HepG2 (cell line): Measurements from ENCODE around the gene PRKAR1B. TPM values are rescaled to one million over a fixed set of nuclear protein-coding genes. Genes with fewer than 3 reads are reported as not detected.

Source experiments
- ATAC-seq: fragments of 200-7000 bp; cut with Tn5 transposase; 3 replicates; pipeline ENCODE4 v1.9.1; 2020; ENCODE audit warnings: mild to moderate bottlenecking, moderate library complexity
- BruUV-seq: library from RNA; stranded (reverse); fragments of 400-500 nt; replicated peaks from 2 replicates; lab custom pipeline; 2021; lab: Mats Ljungman, UMichigan
- CTCF ChIA-PET: fragments of 300-600 bp; formaldehyde crosslinking; extraction: SDS; loops from one replicate; lab custom pipeline; 2021; ENCODE audit warnings: low total read pairs, inconsistent platforms, low intra/inter-chr PET ratio; lab: Yijun Ruan, JAX
- POLR2A ChIA-PET: fragments of 350-600 bp; sonication (Branson Sonifier 250); formaldehyde crosslinking; loops from one replicate; lab custom pipeline; 2020; ENCODE audit warnings: antibody characterized with exemption, inconsistent platforms; lab: Yijun Ruan, JAX
- DNase-seq: peaks from one replicate; pipeline ENCODE4 v3.0.0-alpha.2; 2015; ENCODE audit warnings: low spot score
- FAIRE-seq: peaks from 3 replicates; lab custom pipeline; 2011; peaks lifted over from hg19 to GRCh38; lab: Jason Lieb, UNC
- H2AFZ ChIP-seq: one replicate; pipeline ENCODE4 v1.6.1; 2011; ENCODE audit warnings: low read length, inconsistent platforms
- H3K27ac ChIP-seq: fragments of 300-600 bp; 3 replicates; pipeline ENCODE4 v1.8.0; 2011; ENCODE audit warnings: mixed run types, mild to moderate bottlenecking, mixed read lengths, low read length, inconsistent platforms; ENCODE audit not compliant: insufficient read depth; ENCODE audit errors: extremely low read length
- H3K27me3 ChIP-seq, 2 experiments: fragments of 200-600 bp in 1 of 2; 2 replicates in 1 of 2; 3 replicates in 1 of 2; pipeline versions ENCODE4 v1.6.0 to v1.8.0; 2011; ENCODE audit warnings: low read length in 2 of 2, mild to moderate bottlenecking in 2 of 2, moderate library complexity in 2 of 2, inconsistent platforms in 1 of 2; ENCODE audit not compliant: insufficient read depth in 2 of 2, control insufficient read depth in 1 of 2
- H3K36me3 ChIP-seq, 2 experiments: fragments of 200-600 bp in 1 of 2; replicated peaks in 1 of 2; 2 replicates in 1 of 2; 3 replicates in 1 of 2; pipeline versions ENCODE4 v1.5.1 to v1.8.0; 2011; ENCODE audit warnings: low read length in 2 of 2, inconsistent platforms in 1 of 2; ENCODE audit not compliant: insufficient read depth in 2 of 2, control insufficient read depth in 1 of 2
- H3K4me1 ChIP-seq: 2 replicates; pipeline ENCODE4 v1.5.1; 2012; ENCODE audit warnings: low read length, inconsistent platforms; ENCODE audit not compliant: insufficient read depth
- H3K4me2 ChIP-seq: 2 replicates; pipeline ENCODE4 v1.6.0; 2011; ENCODE audit warnings: low read depth, low read length, inconsistent platforms
- H3K4me3 ChIP-seq, 3 experiments: fragments of 200-600 bp in 1 of 3; sonication (generic), shearing (Covaris generic) in 1 of 3; replicated peaks in 1 of 3; 2 replicates each; pipeline ENCODE4 v1.5.1; 2011 to 2016; ENCODE audit warnings: low read length in 3 of 3, inconsistent platforms in 2 of 3, low read depth in 2 of 3, mild to moderate bottlenecking in 2 of 3, control low read depth in 1 of 3, mixed read lengths in 1 of 3; ENCODE audit not compliant: insufficient read depth in 1 of 3
- H3K79me2 ChIP-seq: one replicate; pipeline ENCODE4 v1.6.1; 2011; ENCODE audit warnings: low read length, inconsistent platforms; ENCODE audit not compliant: insufficient read depth
- H3K9ac ChIP-seq: 2 replicates; pipeline ENCODE4 v1.6.0; 2011; ENCODE audit warnings: mild to moderate bottlenecking, low read depth, low read length, inconsistent platforms; ENCODE audit not compliant: insufficient read depth
- H3K9me3 ChIP-seq: 2 replicates; pipeline ENCODE4 v1.5.1; 2012; ENCODE audit warnings: mild to moderate bottlenecking, low read length
- H4K20me1 ChIP-seq: 2 replicates; pipeline ENCODE4 v1.6.0; 2011; ENCODE audit warnings: inconsistent platforms, mild to moderate bottlenecking, low read length, moderate library complexity; ENCODE audit not compliant: insufficient read depth
- RBAK ChIP-seq: sonication (generic); formaldehyde crosslinking; IDR thresholded peaks from 2 replicates; pipeline ENCODE4 v1.5.1; 2020; ENCODE audit warnings: mild to moderate bottlenecking, missing genetic modification reagents
- SRSF4 ChIP-seq: fragments of 200-400 bp; formaldehyde crosslinking; IDR thresholded peaks from one replicate; pipeline ENCODE4 v1.6.1; 2018; ENCODE audit warnings: mild to moderate bottlenecking, low read depth, low read length, moderate library complexity; ENCODE audit not compliant: poor library complexity, severe bottlenecking
- TGIF2 ChIP-seq: IDR thresholded peaks from 2 replicates; pipeline ENCODE4 v1.6.1; 2016; ENCODE audit warnings: control low read depth, missing compliant biosample characterization
- ZBTB10 ChIP-seq: sonication (generic); formaldehyde crosslinking; IDR thresholded peaks from 2 replicates; pipeline ENCODE4 v1.4.0; 2020; ENCODE audit warnings: missing genetic modification reagents, borderline replicate concordance
- ZBTB39 ChIP-seq: sonication (generic); formaldehyde crosslinking; IDR thresholded peaks from 2 replicates; pipeline ENCODE4 v1.5.0; 2020; ENCODE audit warnings: missing genetic modification reagents
- ZNF720 ChIP-seq: sonication (generic); formaldehyde crosslinking; IDR thresholded peaks from 2 replicates; pipeline ENCODE4 v1.4.0; 2020; ENCODE audit warnings: missing genetic modification reagents
- ZNF891 ChIP-seq: sonication (generic); formaldehyde crosslinking; IDR thresholded peaks from 2 replicates; pipeline ENCODE4 v1.5.0; 2020; ENCODE audit warnings: mild to moderate bottlenecking, missing genetic modification reagents
- WGBS: methylation state at CpG from one replicate; pipeline ENCODE4 v1.1.6; 2017; ENCODE audit warnings: low lambda C conversion rate; 5-methylcytosine and 5-hydroxymethylcytosine counted together
- in situ Hi-C: cut with HindIII; loops from 2 replicates; pipeline ENCODE4 v1.10.0; 2017; ENCODE audit warnings: low pct_unique_long_range_greater_than_20kb; ENCODE audit not compliant: extremely low pct_ligation_motif_present
- intact Hi-C: fragments of 100-400 bp; cut with micrococcal nuclease; formaldehyde crosslinking; loops from one replicate; pipeline ENCODE4 v1.10.0; 2022; ENCODE audit not compliant: unreplicated experiment
- polyA plus RNA-seq, 8 experiments: library from polyadenylated mRNA; depleted of rRNA in 3 of 8; stranded (reverse) in 7 of 8; unstranded in 1 of 8; fragments of >200 nt; fragmentation: Illumina TruSeq in 4 of 8; extraction: Trizol in 4 of 8; gene quantifications; 2 replicates each; pipeline versions ENCODE4 v1.2.1 to v1.2.3, GENCODE V29; 2011 to 2016; ENCODE audit warnings: low read depth in 4 of 8, missing spikeins in 1 of 8, mixed read lengths in 1 of 8; ENCODE audit not compliant: insufficient read depth in 1 of 8
- total RNA-seq, 5 experiments: library from RNA; depleted of rRNA; stranded (reverse); fragments of >200 nt; fragmentation: Illumina TruSeq; extraction: Trizol; gene quantifications; 2 replicates each; pipeline ENCODE4 v1.2.3, GENCODE V29; 2016; ENCODE audit warnings: low read depth in 1 of 5

Gene PRKAR1B
- total and polyA plus RNA-seq, 2 of the 13 experiments (the other 11 are each of a cell fraction or from before 2014, with no cell fraction given), result 7.9 to 28.2 TPM

- intact Hi-C loops, result no loop called here
- no peak for DNase-seq
- no peaks in the 10 kb centered on the region for H3K27me3 ChIP-seq
- ATAC-seq, result no peak
- no peak overlapping the region for H3K4me3 ChIP-seq
- no peak overlapping the region for H3K27ac ChIP-seq
- TF ChIP-seq RBAK (no peak), ZBTB10 (CRISPR knock-in tag) (no peak), ZNF891 (CRISPR knock-in tag) (0 out of 2 replicates have a peak, but pooled peaks have one; percentile 37)
- no peak overlapping the region for H3K9ac ChIP-seq
- no TSS peak for BruUV-seq
- H3K79me2 ChIP-seq, result peaks cover 4% of the 10 kb centered on the region
- ChIA-PET POLR2A (no interaction called here), CTCF (no interaction called here)
- H4K20me1 ChIP-seq, result no peaks in the 10 kb centered on the region
- in situ Hi-C loops, result no loop called here
- H2AFZ ChIP-seq, result no peak overlapping the region
- no peaks in the 10 kb centered on the region for H3K4me1 ChIP-seq
- 98% methylated on average over 23 of the region's 26 CpGs for WGBS
- no peak overlapping the region for H3K4me2 ChIP-seq
- FAIRE-seq, result no peak
- peaks cover 21 to 59% of the 10 kb centered on the region in 2 experiments; a peak in 4 of 5 replicates for H3K36me3 ChIP-seq
- no peaks in the 10 kb centered on the region for H3K9me3 ChIP-seq
Measured at GRCh38 chr7:750111-750905, 23.2 kb upstream of the PRKAR1B start.

GRCh38 chr7:749140-749551, 22.1 kb upstream of the PRKAR1B start:
- FAIRE-seq (no peak), ATAC-seq (no peak), DNase-seq (no peak)
- BruUV-seq, result no TSS peak
- Histone ChIP-seq H3K36me3 (peaks cover 20 to 54% of the 10 kb centered on the region in 2 experiments; a peak in 4 of 5 replicates), H2AFZ (no peak overlapping the region), H3K9me3 (no peaks in the 10 kb centered on the region), H4K20me1 (0 out of 2 replicates have a peak, but pooled peaks cover 3% of the 10 kb centered on the region), H3K4me2 (no peak overlapping the region), H3K27ac (no peak overlapping the region), H3K27me3 (no peaks in the 10 kb centered on the region), H3K4me3 (no peak overlapping the region), H3K4me1 (no peaks in the 10 kb centered on the region), H3K79me2 (peaks cover 4% of the 10 kb centered on the region), H3K9ac (no peak overlapping the region)
- in situ Hi-C loops, result no loop called here
- ChIA-PET CTCF (no interaction called here), POLR2A (no interaction called here)
- WGBS, result 96% methylated on average over 14 of the region's 14 CpGs
- TF ChIP-seq SRSF4 (no peak), TGIF2 (no peak), ZBTB39 (CRISPR knock-in tag) (no peak), ZNF720 (CRISPR knock-in tag) (no peak)
- intact Hi-C loops, result no loop called here
